Measurements from ENCODE around the gene MAP3K19. TPM values are rescaled to one million over a fixed set of nuclear protein-coding genes. Genes with fewer than 3 reads are reported as not detected.
A peak's percentile ranks its signal among the peaks of the same experiment; 100 is the strongest.

MAP3K19 gene
- total RNA-seq, 6 donors from 2014 or later: 0.34 to 45.7 (median 3.5) TPM

GRCh38 chr2:135076556-135076955 is 29.3 kb upstream of the MAP3K19 start:
- no peaks in the 10 kb centered on the region for H3K27me3 ChIP-seq
- H3K9me3 ChIP-seq: peaks cover 0 to 13% (median 3%) of the 10 kb centered on the region in 4 donors
- TF ChIP-seq CTCF (IDR thresholded peaks at IDR 0.05) (no peak), EP300 (IDR thresholded peaks at IDR 0.05) (no peak), POLR2A (IDR thresholded peaks at IDR 0.05) (no peak), POLR2AphosphoS5 (IDR thresholded peaks at IDR 0.05) (no peak)
- ATAC-seq (ENCODE audit: low FRiP score in 2 of 2) (no peak), DNase-seq (no peak)
- no peak overlapping the region for H3K4me3 ChIP-seq
- 98 to 99% methylated on average over 2 of the region's 2 CpGs for WGBS, 2 donors
- H3K27ac ChIP-seq: no peak overlapping the region
- H3K4me1 ChIP-seq: no peaks in the 10 kb centered on the region
- peaks cover 0 to 4% (median 1%) of the 10 kb centered on the region in 4 donors for H3K36me3 ChIP-seq

GRCh38 chr2:135074216-135074615 is 27.0 kb upstream of the MAP3K19 start:
- peak in 1 of 2 donors; percentile 30 for ATAC-seq (ENCODE audit: low FRiP score in 2 of 2)
- DNase-seq: no peak
- H3K27me3 ChIP-seq: no peaks in the 10 kb centered on the region
- H3K9me3 ChIP-seq: peaks cover 0 to 16% (median 3%) of the 10 kb centered on the region in 4 donors
- H3K36me3 ChIP-seq: peaks cover 0 to 4% (median 1%) of the 10 kb centered on the region in 4 donors
- WGBS, 2 donors: 79 to 90% methylated on average over 3 of the region's 3 CpGs
- TF ChIP-seq CTCF (IDR thresholded peaks at IDR 0.05): no peak
- TF ChIP-seq EP300 (IDR thresholded peaks at IDR 0.05): no peak
- no peak for TF ChIP-seq POLR2A (IDR thresholded peaks at IDR 0.05)
- no peak for TF ChIP-seq POLR2AphosphoS5 (IDR thresholded peaks at IDR 0.05)
- H3K4me1 ChIP-seq: no peaks in the 10 kb centered on the region
- no peak overlapping the region for H3K4me3 ChIP-seq
- H3K27ac ChIP-seq: no peak overlapping the region

DNA sequence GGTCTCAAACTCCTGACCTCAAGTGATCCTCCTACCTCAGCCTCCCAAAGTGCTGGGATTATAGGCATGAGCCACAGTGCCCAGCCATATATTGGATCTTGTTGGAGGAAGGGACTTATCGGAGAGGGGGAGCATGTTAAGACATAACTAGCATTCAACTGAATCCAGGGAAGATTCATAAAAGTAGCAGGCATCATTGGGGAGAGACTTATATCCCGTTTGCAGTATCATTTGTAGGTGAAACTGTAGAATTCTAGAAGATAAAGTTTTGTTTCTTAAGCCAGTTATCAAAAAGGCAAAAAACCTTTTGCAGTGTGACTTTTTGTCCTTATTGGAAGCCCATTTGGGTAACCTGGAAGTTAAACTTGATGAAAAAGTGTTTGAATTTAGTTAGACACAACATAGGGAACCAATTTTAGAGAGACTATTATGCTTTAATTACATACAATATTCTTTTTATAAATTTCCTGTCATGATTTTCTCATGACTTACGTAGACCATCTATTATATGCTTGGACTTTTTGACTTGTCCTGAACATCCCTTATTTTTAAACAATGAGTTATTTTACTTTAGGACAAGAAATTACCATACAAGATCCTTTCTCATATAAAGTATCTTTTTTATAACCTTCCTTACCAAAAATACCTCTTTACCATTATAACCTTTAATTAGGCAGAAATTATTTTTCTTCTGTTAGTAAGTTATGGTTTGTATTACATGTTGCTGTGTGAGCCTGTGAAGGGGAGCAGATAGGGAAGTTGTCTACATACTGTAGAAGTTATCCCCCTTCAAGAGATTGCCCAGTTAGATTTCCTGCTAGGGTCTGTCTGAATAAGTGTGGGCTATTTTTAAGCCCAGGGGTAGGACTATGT is 25.1 kb upstream of the MAP3K19 start:
- no peak overlapping the region for H3K4me3 ChIP-seq
- 96% methylated on average over 3 of the region's 3 CpGs for WGBS, 2 donors

DNA sequence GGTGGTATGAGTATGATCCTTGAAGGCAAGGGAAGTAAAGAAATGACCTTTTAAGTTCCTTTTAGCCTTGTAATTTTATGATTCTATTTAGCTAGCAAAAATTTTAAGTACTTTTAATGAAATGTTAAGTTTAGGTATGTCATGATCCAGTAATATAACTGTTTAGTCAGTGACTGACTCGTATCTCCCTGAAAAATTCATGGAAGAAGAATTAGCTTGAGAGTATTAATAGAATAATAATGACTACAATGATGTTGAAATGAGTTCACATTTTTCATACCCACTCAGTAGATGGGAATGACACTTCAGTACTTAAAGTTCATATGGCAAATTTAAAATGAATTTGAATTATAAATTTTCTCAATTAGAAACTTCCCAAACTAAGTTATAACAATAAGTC is 19.5 kb upstream of the MAP3K19 start:
- peaks cover 0 to 17% (median 3%) of the 10 kb centered on the region in 4 donors for H3K36me3 ChIP-seq
- H3K4me1 ChIP-seq: peaks cover 0 to 9% (median 0%) of the 10 kb centered on the region in 4 donors
- no peaks in the 10 kb centered on the region for H3K27me3 ChIP-seq
- DNase-seq (no peak), ATAC-seq (ENCODE audit: low FRiP score in 2 of 2) (no peak)
- H3K9me3 ChIP-seq: peaks cover 0 to 5% (median 1%) of the 10 kb centered on the region in 4 donors
- WGBS, 2 donors: 68 to 79% methylated on average over 1 of the region's 1 CpG
- H3K27ac ChIP-seq: no peak overlapping the region
- TF ChIP-seq POLR2A (IDR thresholded peaks at IDR 0.05) (no peak), CTCF (IDR thresholded peaks at IDR 0.05) (no peak), POLR2AphosphoS5 (IDR thresholded peaks at IDR 0.05) (no peak), EP300 (IDR thresholded peaks at IDR 0.05) (no peak)
- no peak overlapping the region for H3K4me3 ChIP-seq

More for the DNA sequence above, 25.1 kb upstream of the MAP3K19 start:
- H3K9me3 ChIP-seq: peaks cover 0 to 16% (median 3%) of the 10 kb centered on the region in 4 donors
- H3K36me3 ChIP-seq: peaks cover 0 to 8% (median 0%) of the 10 kb centered on the region in 4 donors
- no peaks in the 10 kb centered on the region for H3K4me1 ChIP-seq
- no peak overlapping the region for H3K27ac ChIP-seq
- no peak for DNase-seq
- no peaks in the 10 kb centered on the region for H3K27me3 ChIP-seq
- ATAC-seq (ENCODE audit: low FRiP score in 2 of 2): no peak
- no peak for TF ChIP-seq CTCF (IDR thresholded peaks at IDR 0.05)
- no peak for TF ChIP-seq POLR2A (IDR thresholded peaks at IDR 0.05)
- TF ChIP-seq EP300 (IDR thresholded peaks at IDR 0.05): no peak
- no peak for TF ChIP-seq POLR2AphosphoS5 (IDR thresholded peaks at IDR 0.05)
